HG03108 (cell line): ENCODE data around the gene FBXO47.
"Not testable (repeated sequence)": the region's sequence is repeated elsewhere in the genome, so short reads cannot be mapped to it uniquely, and the experiment has no call there.

Experiments used
- ATAC-seq: cut with Tn5 transposase; IDR thresholded peaks from one replicate; pipeline ENCODE4 v1.9.1; 2021; ENCODE audit warnings: moderate library complexity; ENCODE audit not compliant: unreplicated experiment

The FBXO47 gene

DNA sequence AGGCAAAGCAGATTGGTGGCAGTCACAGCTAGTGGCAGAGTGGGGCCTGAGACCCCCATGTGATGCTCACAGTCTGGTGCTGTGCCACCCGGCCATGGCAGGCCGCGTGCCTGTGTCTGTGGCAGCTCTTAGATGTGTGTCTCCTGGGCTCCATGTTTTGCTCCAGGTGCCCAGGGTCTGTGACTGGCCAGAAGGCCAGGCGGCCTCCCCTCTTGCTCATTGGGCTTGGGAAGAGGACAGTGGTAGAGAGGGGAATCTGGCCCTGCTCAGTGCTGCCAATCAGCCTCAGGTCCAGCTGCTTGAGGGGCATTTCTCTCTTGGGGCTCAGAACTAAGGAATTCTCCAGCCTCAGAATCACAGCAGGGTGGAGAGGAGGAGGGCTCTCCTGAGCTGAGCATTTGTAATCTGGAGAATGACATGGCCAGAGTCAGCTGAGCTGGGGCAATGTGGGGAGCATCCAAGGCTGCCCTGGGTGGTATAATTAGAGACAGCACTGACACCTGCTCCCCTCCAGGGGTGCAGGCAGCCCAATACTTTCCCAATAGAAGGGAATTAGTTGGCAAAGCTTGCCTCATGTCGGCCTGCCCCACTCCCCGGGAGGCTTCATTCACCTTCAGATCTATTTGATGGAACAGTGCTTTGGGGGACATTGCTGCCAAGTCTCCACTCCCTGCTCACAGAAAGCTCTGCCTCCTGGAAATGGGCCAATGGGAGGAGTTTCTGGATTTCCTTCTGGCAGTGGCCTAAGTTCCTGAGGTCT, 44.5 kb downstream of the FBXO47 start:
- ATAC-seq: no peak

GRCh38 chr17:38921756-38922411, 45.3 kb downstream of the FBXO47 start:
- ATAC-seq: no peak

DNA sequence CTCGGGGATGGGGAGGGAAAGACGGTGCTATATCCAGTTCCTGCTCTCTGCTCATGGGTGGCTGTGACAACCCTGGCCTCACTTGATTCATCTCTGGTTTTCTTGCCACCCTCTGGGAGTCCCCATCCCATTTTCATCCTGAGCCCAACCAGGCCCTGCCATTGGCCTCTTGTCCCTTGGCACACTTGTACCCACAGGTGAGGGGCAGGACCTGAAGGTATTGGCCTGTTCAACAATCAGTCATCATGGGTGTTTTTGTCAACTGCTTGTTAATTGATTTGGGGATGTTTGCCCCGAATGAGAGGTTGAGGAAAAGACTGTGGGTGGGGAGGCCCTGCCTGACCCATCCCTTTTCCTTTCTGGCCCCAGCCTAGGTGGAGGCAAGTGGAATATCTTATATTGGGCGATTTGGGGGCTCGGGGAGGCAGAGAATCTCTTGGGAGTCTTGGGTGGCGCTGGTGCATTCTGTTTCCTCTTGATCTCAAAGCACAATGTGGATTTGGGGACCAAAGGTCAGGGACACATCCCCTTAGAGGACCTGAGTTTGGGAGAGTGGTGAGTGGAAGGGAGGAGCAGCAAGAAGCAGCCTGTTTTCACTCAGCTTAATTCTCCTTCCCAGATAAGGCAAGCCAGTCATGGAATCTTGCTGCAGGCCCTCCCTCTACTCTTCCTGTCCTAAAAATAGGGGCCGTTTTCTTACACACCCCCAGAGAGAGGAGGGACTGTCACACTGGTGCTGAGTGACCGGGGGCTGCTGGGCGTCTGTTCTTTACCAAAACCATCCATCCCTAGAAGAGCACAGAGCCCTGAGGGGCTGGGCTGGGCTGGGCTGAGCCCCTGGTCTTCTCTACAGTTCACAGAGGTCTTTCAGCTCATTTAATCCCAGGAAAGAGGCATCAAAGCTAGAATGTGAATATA, 46.6 kb downstream of the FBXO47 start:
- ATAC-seq: no peak

DNA sequence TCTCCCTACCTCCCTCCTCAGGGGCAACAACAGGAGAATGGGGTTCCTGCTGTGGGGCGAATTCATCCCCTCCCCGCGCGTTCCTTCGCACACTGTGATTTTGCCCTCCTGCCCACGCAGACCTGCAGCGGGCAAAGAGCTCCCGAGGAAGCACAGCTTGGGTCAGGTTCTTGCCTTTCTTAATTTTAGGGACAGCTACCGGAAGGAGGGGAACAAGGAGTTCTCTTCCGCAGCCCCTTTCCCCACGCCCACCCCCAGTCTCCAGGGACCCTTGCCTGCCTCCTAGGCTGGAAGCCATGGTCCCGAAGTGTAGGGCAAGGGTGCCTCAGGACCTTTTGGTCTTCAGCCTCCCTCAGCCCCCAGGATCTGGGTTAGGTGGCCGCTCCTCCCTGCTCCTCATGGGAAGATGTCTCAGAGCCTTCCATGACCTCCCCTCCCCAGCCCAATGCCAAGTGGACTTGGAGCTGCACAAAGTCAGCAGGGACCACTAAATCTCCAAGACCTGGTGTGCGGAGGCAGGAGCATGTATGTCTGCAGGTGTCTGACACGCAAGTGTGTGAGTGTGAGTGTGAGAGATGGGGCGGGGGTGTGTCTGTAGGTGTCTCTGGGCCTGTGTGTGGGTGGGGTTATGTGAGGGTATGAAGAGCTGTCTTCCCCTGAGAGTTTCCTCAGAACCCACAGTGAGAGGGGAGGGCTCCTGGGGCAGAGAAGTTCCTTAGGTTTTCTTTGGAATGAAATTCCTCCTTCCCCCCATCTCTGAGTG, 47.7 kb downstream of the FBXO47 start:
- ATAC-seq: no peak

DNA sequence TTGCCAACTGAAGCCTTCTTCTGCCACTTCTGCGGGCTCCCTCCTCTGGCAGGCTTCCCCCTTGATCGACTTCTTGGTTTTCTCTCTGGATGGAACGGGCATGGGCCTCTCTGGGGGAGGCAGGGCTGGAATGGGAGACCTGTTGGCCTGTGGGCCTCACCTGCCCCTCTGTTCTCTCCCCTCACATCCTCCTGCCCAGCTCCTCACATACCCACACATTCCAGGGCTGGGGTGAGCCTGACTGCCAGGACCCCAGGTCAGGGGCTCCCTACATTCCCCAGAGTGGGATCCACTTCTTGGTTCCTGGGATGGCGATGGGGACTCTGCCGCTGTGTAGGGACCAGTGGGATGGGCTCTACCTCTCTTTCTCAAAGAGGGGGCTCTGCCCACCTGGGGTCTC, 48.3 kb downstream of the FBXO47 start:
- no peak for ATAC-seq

- ATAC-seq: no peak
These were observed 48.9 kb downstream of the FBXO47 start for GRCh38 chr17:38918129-38918913.

GRCh38 chr17:38917259-38917658, 49.9 kb downstream of the FBXO47 start:
- no peak for ATAC-seq

DNA sequence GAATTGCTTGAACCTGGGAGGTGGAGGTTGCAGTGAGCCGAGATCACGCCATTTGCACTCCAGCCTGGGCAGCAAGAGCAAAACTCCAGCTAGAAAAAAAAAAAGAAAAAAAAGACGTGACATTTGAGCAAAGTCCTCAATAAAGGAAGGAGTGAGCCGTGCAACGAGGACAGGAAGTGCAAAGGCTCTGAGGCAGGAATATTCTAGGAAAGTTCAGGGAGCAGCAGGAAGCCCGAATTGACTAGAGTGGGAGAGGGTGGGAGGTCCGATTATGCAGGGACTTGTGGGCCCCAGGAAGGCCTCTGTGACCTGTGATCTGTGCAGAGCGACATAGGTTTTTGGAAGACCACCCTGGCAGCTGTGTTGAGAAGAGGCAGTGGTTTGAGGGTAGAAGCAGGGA, 50.4 kb downstream of the FBXO47 start:
- no peak for ATAC-seq

DNA sequence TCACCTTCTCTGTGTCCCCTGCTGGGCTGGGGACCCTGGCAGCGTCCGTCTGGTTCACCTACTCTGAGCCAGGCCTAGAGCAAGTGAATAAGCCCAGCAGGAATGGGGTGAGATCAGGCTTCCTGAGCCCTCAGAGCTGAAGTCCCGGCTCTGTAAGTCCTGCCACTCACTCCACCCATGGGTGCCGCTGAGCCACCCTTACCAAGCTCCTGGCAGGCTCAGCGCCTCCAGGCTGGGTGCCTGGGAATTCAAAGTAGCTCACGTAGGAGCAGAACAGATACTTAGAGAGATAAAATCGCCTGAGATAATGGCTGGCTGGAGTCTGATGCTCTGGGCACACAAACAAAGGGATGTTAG, 51.6 kb downstream of the FBXO47 start:
- ATAC-seq: no peak

DNA sequence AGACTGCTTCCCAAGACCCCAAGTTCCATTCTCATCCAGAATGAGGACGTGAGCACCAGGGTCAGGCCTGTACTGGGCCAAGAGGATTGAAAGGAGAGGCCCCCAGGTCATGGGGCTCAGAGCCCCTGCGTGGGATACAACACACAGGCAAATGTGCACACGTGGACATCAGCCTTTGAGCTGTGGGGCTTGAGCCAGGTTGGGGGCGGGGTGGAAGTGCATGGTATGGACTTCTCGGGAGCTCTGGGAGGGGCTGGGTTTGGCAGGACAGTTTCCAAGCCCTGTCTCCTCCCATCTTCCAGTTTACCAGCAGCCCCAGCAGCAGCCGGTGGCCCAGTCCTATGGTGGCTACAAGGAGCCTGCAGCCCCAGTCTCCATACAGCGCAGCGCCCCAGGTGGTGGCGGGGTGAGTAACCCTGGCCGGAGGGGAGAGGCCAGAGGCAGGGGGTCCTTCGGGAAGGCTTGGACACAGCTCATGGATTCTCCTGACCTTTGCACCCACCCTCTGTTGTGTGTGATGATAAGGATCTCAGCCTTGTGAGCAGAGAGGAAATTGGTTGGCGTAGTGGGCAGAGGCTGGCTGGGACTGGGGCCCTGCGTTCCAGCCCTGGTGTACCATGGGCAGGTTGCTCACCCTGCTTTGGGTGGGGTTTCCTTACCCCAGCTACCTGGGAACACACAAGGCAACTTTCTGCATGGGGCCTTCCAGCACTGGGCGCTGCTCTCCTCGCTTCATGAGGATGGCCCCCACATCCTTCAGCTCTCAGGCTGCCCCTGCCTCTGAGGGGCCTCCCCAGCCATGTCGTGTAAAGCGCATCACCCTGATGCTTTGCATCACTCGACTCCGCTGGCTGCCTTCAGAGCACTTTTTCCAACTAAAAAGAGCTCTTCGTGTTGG, 52.2 kb downstream of the FBXO47 start:
- no peak for ATAC-seq

- ATAC-seq: no peak
These were observed 54.9 kb downstream of the FBXO47 start for GRCh38 chr17:38912221-38912813.

DNA sequence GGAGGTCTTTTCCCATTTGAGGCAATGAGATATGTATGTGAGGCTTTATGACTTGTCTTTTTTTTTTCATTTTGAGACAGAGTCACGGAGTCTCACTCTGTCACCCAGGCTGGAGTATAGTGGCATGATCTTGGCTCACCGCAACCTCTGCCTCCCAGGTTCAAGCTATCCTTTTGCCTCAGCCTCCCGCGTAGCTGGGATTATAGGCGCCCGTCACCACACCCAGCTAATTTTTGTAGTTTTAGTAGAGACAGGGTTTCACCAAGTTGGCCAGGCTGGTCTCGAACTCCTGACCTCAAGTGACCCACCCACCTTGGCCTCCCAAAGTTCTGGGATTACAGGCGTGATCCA, 55.5 kb downstream of the FBXO47 start:
- not testable (repeated sequence) for ATAC-seq

DNA sequence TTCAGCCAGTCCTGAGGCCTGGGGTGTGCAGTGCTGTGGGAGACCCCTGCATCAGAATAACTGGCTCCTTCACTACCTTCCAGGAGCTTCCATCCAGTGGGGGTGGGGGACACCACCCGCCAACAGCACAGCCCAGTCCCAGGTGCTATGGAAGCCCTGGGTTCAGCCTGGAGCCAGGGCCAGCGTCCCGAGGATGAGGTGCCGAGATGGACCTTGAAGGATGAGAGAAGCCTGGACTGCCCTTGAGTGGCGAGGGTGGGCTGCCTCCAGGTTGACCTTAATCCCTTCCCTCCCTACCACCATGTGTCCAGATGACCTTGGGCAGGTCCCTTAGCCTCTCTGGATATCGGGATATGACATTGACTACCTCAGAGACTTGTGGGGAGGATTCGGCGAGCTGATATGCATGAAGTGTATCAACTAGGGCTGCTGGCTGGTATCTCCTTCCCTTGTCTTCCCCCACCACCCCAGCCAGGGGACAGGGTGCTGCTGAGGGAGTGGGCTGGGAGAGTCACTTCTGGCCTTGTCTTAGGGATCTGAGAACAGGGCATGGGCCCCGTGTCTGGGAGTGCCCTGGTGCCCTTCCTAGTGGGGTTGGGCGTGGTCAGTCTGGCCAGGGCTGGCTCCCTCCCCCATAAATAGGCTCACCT, 56.0 kb downstream of the FBXO47 start:
- no peak for ATAC-seq

DNA sequence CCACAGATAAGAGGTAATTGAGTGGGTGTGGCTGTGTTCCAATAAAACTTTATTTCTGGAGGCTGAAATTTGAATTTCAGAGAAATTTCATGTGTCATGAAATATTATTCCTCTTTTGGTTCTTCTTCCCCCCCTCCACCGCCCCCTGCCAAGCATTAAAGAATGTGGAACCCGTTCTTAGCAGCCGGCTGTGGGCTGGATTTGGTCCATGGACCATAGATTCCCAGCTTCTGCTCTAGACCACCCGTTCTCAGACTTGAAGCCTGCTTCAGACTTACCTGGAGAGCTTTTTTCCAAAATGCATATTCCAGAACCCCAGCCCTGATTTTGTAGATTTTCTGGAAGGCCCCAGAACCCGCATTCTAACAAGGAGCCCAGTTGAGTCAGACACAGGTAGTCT, 56.9 kb downstream of the FBXO47 start:
- no peak for ATAC-seq

DNA sequence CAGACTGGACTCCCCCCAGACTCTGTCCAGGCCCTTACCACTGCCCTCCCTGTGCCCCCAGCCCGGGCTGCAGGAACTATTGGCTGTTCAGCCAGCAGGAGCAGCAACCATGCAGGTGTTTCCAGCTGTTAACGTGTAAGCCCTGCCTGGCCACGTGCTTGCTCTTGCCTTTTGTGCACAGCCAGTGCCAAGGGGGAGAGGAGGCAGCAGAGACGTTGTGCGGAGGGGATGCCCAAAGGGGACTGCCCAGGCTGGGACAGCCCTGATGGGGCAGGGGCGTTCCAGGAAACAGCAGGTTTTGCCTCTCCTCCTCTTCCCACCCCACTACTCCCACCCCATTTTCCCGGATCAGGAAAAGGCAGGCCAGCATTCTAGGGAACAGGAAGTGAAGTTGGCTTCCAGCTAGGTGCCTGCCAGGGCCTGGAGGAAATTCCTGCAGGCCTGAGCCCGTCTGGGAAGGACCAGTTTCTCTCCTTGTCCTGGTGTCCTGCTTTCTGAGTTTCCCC, 58.5 kb downstream of the FBXO47 start:
- no peak for ATAC-seq

- ATAC-seq: no peak
These were observed 59.1 kb downstream of the FBXO47 start for GRCh38 chr17:38907930-38908675.

GRCh38 chr17:38906460-38907228, 60.6 kb downstream of the FBXO47 start:
- ATAC-seq: no peak
